ENCODE measurements around the gene ANKRD12.

- TF ChIP-seq CTCF (IDR thresholded peaks at IDR 0.05): no peak
- no peak for TF ChIP-seq POLR2A (IDR thresholded peaks at IDR 0.05)
- TF ChIP-seq EP300 (IDR thresholded peaks at IDR 0.05): no peak
Observed at GRCh38 chr18:9106800-9107584, 29.6 kb upstream of the ANKRD12 start.

Measured in sigmoid colon (tissue), 4 donors.